Muscle layer of colon (tissue), 2 donors: Measurements from ENCODE around the gene CPPED1.

ENCODE experiments used
- H3K27ac ChIP-seq: one replicate; pipeline ENCODE4 v1.7.0; 2013; ENCODE audit warnings: low read depth, mild to moderate bottlenecking, low read length, moderate library complexity
- H3K27me3 ChIP-seq, 2 donors: one replicate each; pipeline ENCODE4 v1.7.0; 2013; ENCODE audit warnings: low read length in 2 of 2, mild to moderate bottlenecking in 2 of 2; ENCODE audit not compliant: insufficient read depth in 2 of 2, control insufficient read depth in 1 of 2
- H3K36me3 ChIP-seq: one replicate; pipeline ENCODE4 v1.7.0; 2013; ENCODE audit warnings: mild to moderate bottlenecking, low read length; ENCODE audit not compliant: insufficient read depth
- H3K4me1 ChIP-seq: one replicate; pipeline ENCODE4 v1.7.0; 2013; ENCODE audit warnings: mild to moderate bottlenecking, low read length; ENCODE audit not compliant: insufficient read depth
- H3K4me3 ChIP-seq, 2 donors: one replicate each; pipeline ENCODE4 v1.7.0; 2013; ENCODE audit warnings: low read length in 2 of 2, low read depth in 1 of 2, mild to moderate bottlenecking in 1 of 2, moderate library complexity in 1 of 2
- H3K9ac ChIP-seq: one replicate; pipeline ENCODE4 v1.7.0; 2013; ENCODE audit warnings: low read length
- H3K9me3 ChIP-seq: one replicate; pipeline ENCODE4 v1.7.0; 2013; ENCODE audit warnings: mild to moderate bottlenecking, low read length
- donor health status: abdominal sarcoma.
- donor health status: Adenocarcinoma of cecum.

The CPPED1 gene

DNA sequence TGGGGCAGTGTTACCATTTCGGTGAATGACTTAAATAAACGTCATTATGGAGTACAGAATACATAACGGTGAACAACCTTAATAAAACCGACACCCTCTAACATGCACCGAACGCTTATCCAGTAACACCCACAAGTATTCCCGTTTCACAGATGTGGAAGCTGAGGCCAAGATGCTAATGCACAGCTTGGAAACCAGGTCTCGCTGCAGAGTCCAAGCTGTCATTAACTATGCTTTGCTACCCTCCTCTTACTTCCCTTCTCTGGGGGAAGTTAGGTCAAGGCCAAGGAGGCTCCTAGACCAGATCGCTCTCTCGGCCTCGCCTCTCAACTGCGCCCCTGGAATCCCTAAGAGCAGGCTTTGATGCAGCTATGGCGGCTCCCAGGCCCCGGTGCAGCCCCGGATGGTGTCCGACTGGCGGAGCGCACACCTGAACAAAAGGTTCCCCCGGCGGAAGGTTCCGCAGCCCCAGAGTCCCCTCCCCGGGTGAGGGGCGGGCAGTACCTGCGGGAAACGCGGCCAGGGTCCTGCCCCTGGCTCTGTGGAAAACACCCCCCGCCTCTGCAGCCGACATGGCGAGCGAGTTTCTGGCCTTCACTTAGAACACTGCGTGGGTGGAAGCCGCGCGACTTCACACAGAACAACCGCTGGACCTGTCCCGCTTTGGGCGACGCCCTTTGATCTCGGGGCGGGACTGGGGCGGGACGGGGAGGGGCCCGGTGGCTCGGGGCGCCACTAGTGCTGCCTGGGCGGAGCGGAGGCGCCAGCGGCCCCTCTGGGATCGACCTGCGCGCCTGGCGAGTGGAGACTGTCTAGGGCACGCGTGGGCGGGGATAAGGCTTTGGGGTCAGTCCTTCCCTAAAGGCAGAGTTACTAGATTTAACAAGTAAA is at the start of gene CPPED1:
TSS of gene CPPED1 (minus strand) at position 685 of the 891 bp plus-strand sequence. CDS start at position 574, 111 bp downstream.
- H3K9ac ChIP-seq, result no peak within 1 kb of the TSS
- no peaks in the 10 kb centered on the region for H3K36me3 ChIP-seq
- no peaks in the 10 kb centered on the region for H3K27me3 ChIP-seq
- H3K27ac ChIP-seq, result peak within 1 kb of the TSS; percentile 76
- H3K4me3 ChIP-seq, result peak within 1 kb of the TSS; percentile 69 to 74
- H3K9me3 ChIP-seq, result no peaks in the 10 kb centered on the region
- H3K4me1 ChIP-seq, result peaks cover 16% of the 10 kb centered on the region

GRCh38 chr16:12850186-12850585 is 46.5 kb upstream of the CPPED1 start:
- Histone ChIP-seq H3K27me3 (no peaks in the 10 kb centered on the region), H3K36me3 (no peaks in the 10 kb centered on the region), H3K4me3 (no peak overlapping the region), H3K9me3 (no peaks in the 10 kb centered on the region), H3K9ac (no peak overlapping the region), H3K4me1 (no peaks in the 10 kb centered on the region), H3K27ac (no peak overlapping the region)

DNA sequence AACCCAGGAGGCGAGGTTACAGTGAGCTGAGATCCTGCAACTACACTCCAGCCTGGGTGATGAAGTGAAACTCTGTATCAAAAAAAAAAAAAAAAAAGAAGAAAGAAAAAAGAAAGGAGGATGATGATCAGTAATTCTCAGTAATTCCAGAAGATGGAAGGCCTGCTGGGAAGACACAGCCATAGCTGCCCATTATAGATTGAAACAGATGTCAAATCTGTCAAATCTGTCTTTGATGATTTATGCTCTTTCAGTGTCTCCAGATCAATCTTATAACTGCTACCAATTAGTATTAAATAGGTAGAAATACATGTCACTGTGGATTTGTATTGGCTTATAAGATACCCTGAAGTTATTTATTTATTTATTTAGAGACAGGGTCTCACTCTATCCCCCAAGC is 42.9 kb upstream of the CPPED1 start:
- Histone ChIP-seq H3K36me3 (no peaks in the 10 kb centered on the region), H3K27ac (no peak overlapping the region), H3K27me3 (no peaks in the 10 kb centered on the region)

DNA sequence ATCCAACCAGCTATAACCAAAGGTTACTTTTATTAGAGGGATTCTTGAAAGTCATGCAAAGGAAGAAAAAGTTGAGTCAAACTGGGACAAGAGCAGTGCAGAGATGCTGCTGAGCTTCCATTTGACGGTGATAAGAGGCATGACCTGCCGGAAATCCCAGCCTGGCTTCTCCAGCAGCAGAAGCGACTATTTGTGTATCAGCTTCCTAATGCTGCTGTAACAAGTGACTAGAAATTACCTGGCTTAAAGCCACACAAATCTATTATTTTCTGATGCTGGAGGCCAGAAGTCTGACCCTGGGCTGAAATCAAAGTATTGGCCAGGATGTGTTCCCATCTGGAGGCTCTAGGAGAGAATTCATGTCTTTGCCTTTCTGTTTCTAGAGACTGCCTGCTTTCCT is 41.6 kb upstream of the CPPED1 start:
- Histone ChIP-seq H3K9me3 (no peaks in the 10 kb centered on the region), H3K4me3 (no peak overlapping the region), H3K4me1 (no peaks in the 10 kb centered on the region), H3K27me3 (no peaks in the 10 kb centered on the region), H3K27ac (no peak overlapping the region), H3K9ac (no peak overlapping the region), H3K36me3 (no peaks in the 10 kb centered on the region)

More for the DNA sequence above, 42.9 kb upstream of the CPPED1 start:
- Histone ChIP-seq H3K4me1 (no peaks in the 10 kb centered on the region), H3K4me3 (no peak overlapping the region), H3K9ac (no peak overlapping the region), H3K9me3 (no peaks in the 10 kb centered on the region)

DNA sequence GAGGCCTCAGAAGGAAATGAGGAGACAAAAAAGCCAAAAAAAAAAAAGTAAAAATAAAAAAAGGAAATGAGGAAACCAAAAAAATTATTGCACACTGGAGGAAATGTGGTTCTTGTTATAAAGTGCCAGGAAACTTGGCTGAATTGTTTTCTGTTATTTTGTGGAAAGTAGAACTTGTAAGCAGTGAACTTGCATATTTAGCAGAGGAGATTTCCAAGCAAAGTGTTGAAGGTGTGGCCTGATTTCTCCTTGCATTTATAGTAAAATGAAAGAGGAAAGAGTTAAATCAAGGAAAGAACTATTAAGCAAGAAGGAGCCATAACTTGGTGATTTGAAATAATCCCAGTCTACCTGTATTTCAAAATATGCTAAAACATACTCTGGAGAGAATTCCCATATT is 34.1 kb upstream of the CPPED1 start:
- no peak overlapping the region for H3K9ac ChIP-seq
- peaks cover 4% of the 10 kb centered on the region for H3K9me3 ChIP-seq
- H3K36me3 ChIP-seq, result no peaks in the 10 kb centered on the region
- no peaks in the 10 kb centered on the region for H3K27me3 ChIP-seq
- H3K4me3 ChIP-seq, result no peak overlapping the region
- H3K4me1 ChIP-seq, result no peaks in the 10 kb centered on the region
- H3K27ac ChIP-seq, result no peak overlapping the region

DNA sequence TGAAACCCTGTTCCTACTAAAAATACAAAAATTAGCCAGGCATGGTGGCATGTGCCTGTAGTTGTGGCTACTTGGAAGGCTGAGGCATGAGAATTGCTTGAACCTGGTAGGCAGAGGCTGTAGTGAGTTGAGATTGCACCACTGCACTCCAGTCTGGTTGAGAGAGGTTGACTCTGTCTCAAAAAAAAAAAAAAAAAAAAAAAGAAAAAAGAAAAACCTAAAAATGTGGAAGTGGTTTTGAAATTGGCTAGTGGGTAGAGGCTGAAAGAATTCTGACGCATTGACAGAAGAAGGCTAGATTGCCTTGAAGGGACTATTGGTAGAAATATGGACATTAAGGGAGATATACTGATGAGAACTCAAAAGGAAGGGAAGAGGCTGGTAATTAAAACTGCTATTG is 33.6 kb upstream of the CPPED1 start:
- Histone ChIP-seq H3K4me3 (no peak overlapping the region), H3K27me3 (no peaks in the 10 kb centered on the region), H3K36me3 (no peaks in the 10 kb centered on the region), H3K9ac (no peak overlapping the region), H3K27ac (no peak overlapping the region), H3K9me3 (peaks cover 4% of the 10 kb centered on the region), H3K4me1 (no peaks in the 10 kb centered on the region)

GRCh38 chr16:12833926-12834325 is 30.2 kb upstream of the CPPED1 start:
- H3K4me3 ChIP-seq, result no peak overlapping the region
- no peak overlapping the region for H3K27ac ChIP-seq
- no peaks in the 10 kb centered on the region for H3K27me3 ChIP-seq

GRCh38 chr16:12829096-12829888 is 25.6 kb upstream of the CPPED1 start:
- H3K36me3 ChIP-seq, result no peaks in the 10 kb centered on the region
- H3K4me1 ChIP-seq, result no peaks in the 10 kb centered on the region
- H3K27me3 ChIP-seq, result no peaks in the 10 kb centered on the region
- H3K9ac ChIP-seq, result no peak overlapping the region
- no peaks in the 10 kb centered on the region for H3K9me3 ChIP-seq
- no peak overlapping the region for H3K4me3 ChIP-seq
- H3K27ac ChIP-seq, result no peak overlapping the region

More at GRCh38 chr16:12833926-12834325, 30.2 kb upstream of the CPPED1 start:
- Histone ChIP-seq H3K4me1 (no peaks in the 10 kb centered on the region), H3K9me3 (peaks cover 4% of the 10 kb centered on the region), H3K36me3 (no peaks in the 10 kb centered on the region), H3K9ac (no peak overlapping the region)

DNA sequence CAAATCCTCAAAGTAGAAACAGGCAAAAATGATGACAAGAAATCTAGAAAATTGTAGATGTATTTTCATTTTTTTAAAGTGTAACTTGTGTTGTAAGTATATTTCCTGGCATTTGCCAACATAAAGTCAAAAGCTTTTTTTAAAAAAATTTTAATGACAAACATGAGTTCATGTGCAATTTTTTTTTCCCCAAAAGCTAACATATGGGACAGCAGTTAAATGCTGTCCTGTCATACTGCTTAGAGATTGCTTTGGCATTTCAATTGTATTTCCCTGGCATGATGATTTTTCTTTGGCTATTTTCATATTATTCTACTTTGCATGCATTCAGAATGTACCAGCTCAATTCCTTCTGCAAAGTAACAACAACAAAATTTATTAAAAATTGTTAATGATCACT is 24.5 kb upstream of the CPPED1 start:
- Histone ChIP-seq H3K27me3 (no peaks in the 10 kb centered on the region), H3K9me3 (no peaks in the 10 kb centered on the region), H3K4me3 (no peak overlapping the region), H3K4me1 (no peaks in the 10 kb centered on the region), H3K9ac (no peak overlapping the region), H3K36me3 (no peaks in the 10 kb centered on the region), H3K27ac (no peak overlapping the region)

DNA sequence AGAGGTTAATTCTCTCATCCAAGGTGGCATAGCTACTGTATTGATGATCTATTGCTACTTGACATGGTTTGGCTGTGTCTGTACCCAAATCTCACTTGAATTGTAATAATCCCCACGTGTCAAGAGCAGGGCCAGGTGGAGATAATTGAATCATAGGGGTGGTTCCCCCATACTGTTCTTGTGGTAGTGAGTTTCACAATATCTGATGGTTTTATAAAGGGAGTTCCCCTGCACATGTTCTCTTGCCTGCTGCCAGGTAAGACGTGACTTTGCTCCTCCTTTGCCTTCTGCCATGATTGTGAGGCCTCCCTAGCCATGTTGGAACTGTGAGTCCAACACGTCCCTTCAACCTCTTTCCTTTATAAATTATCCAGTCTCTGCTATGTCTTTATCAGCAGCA is 22.9 kb upstream of the CPPED1 start:
- H3K27me3 ChIP-seq, result no peaks in the 10 kb centered on the region

DNA sequence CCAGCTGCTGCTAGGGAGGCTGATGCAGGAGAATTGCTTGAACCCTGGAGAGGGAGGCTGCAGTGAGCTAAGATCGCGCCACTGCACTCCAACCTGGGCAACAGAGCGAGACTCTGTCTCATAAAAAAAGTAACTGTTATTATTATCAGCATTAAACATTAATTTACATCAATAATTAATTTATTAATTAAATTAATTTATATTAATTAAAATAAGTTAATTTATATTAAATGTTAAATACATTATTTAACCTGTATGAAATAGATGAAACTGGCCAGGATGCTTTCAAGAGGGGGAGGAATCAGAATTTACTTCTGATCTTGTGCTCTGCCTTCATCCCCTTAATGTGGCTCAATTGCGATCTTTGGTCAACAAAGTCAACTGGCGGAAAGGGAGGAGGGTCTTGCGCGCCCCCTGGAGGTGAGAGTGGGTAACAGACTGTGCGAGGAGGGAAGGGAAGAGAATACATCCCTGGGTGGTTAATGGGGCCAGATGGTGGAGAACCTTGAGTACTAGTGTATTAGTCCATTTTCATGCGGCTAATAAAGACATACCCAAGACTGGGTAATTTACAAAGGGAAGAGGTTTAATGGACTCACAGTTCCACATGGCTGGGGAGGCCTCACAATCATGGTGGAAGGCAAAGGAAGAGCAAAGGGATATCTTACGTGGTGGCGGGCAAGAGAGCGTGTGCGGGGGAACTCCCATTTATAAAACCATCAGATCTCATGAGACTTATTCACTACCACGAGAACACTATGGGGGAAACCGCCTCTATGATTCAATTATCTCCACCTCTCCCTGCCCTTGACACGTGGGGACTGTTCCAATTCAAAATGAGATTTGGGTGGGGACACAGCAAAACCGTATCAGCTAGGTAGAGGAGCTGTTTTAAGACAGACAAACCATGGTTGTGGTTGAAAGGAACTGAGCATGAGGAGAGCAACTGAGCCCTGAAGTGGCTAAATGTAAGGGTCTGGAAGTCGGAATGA is 15.7 kb upstream of the CPPED1 start:
- no peaks in the 10 kb centered on the region for H3K36me3 ChIP-seq
- H3K27me3 ChIP-seq, result no peaks in the 10 kb centered on the region
- no peaks in the 10 kb centered on the region for H3K9me3 ChIP-seq
- no peak overlapping the region for H3K4me3 ChIP-seq
- H3K4me1 ChIP-seq, result no peaks in the 10 kb centered on the region
- H3K27ac ChIP-seq, result no peak overlapping the region
- H3K9ac ChIP-seq, result no peak overlapping the region

More for the DNA sequence above, 22.9 kb upstream of the CPPED1 start:
- Histone ChIP-seq H3K4me3 (no peak overlapping the region), H3K4me1 (no peaks in the 10 kb centered on the region), H3K9ac (no peak overlapping the region), H3K9me3 (no peaks in the 10 kb centered on the region), H3K27ac (no peak overlapping the region), H3K36me3 (no peaks in the 10 kb centered on the region)
